ENCODE results near the gene APOA5. TPM values are rescaled to one million over a fixed set of nuclear protein-coding genes. Genes with fewer than 3 reads are reported as not detected.

APOA5 gene
- polyA plus RNA-seq, 4 donors = 0.22 to 0.43 TPM; not detected in 2

GRCh38 chr11:116794851-116795250 lies 3.2 kb upstream of the APOA5 start:
- no peaks in the 10 kb centered on the region for H3K9me3 ChIP-seq (ENCODE audit: control insufficient read depth in 2 of 2, insufficient read depth in 1 of 2, low read depth in 1 of 2, low read length in 1 of 2)
- DNase-seq = no peak
- no peak overlapping the region for H3K4me3 ChIP-seq (ENCODE audit: low read depth in 1 of 3, low read length in 3 of 3)
- H3K27me3 ChIP-seq (ENCODE audit: control insufficient read depth in 3 of 3, insufficient read depth in 3 of 3, low read length in 3 of 3) = no peaks in the 10 kb centered on the region
- no peak for FAIRE-seq
- no peak overlapping the region for H3K27ac ChIP-seq (ENCODE audit: low read depth in 1 of 3, low read length in 2 of 3)
- H3K36me3 ChIP-seq (ENCODE audit: control insufficient read depth in 3 of 3, insufficient read depth in 2 of 3, low read depth in 1 of 3, low read length in 3 of 3) = no peaks in the 10 kb centered on the region
- peaks cover 0 to 29% (median 4%) of the 10 kb centered on the region in 3 donors for H3K4me1 ChIP-seq (ENCODE audit: control insufficient read depth in 3 of 3, insufficient read depth in 2 of 3, low read depth in 1 of 3, low read length in 2 of 3)
- 86 to 90% (median 89%) methylated on average over 2 of the region's 2 CpGs for WGBS, 3 donors

- Histone ChIP-seq H3K9me3 (ENCODE audit: control insufficient read depth in 2 of 2, insufficient read depth in 1 of 2, low read depth in 1 of 2, low read length in 1 of 2) (no peaks in the 10 kb centered on the region), H3K27me3 (ENCODE audit: control insufficient read depth in 3 of 3, insufficient read depth in 3 of 3, low read length in 3 of 3) (no peaks in the 10 kb centered on the region), H3K36me3 (ENCODE audit: control insufficient read depth in 3 of 3, insufficient read depth in 2 of 3, low read depth in 1 of 3, low read length in 3 of 3) (no peaks in the 10 kb centered on the region), H3K4me3 (ENCODE audit: low read depth in 1 of 3, low read length in 3 of 3) (no peak overlapping the region), H3K4me1 (ENCODE audit: control insufficient read depth in 3 of 3, insufficient read depth in 2 of 3, low read depth in 1 of 3, low read length in 2 of 3) (peaks cover 0 to 32% (median 4%) of the 10 kb centered on the region in 3 donors), H3K27ac (ENCODE audit: low read depth in 1 of 3, low read length in 2 of 3) (no peak overlapping the region)
- FAIRE-seq (no peak), DNase-seq (no peak)
- 96 to 97% (median 96%) methylated on average over 1 of the region's 1 CpG for WGBS, 3 donors
These were observed 2.1 kb upstream of the APOA5 start for GRCh38 chr11:116793772-116794097.

- H3K27me3 ChIP-seq (ENCODE audit: control insufficient read depth in 3 of 3, insufficient read depth in 3 of 3, low read length in 3 of 3) = no peaks in the 10 kb centered on the region
- H3K9me3 ChIP-seq (ENCODE audit: control insufficient read depth in 2 of 2, insufficient read depth in 1 of 2, low read depth in 1 of 2, low read length in 1 of 2) = no peaks in the 10 kb centered on the region
- peaks cover 0 to 37% (median 4%) of the 10 kb centered on the region in 3 donors for H3K4me1 ChIP-seq (ENCODE audit: control insufficient read depth in 3 of 3, insufficient read depth in 2 of 3, low read depth in 1 of 3, low read length in 2 of 3)
- 63 to 80% (median 64%) methylated on average over 8 of the region's 8 CpGs for WGBS, 3 donors
- FAIRE-seq (no peak), DNase-seq (peak in 1 of 2 donors; percentile 65)
- no peak overlapping the region for H3K4me3 ChIP-seq (ENCODE audit: low read depth in 1 of 3, low read length in 3 of 3)
- H3K36me3 ChIP-seq (ENCODE audit: control insufficient read depth in 3 of 3, insufficient read depth in 2 of 3, low read depth in 1 of 3, low read length in 3 of 3) = no peaks in the 10 kb centered on the region
- H3K27ac ChIP-seq (ENCODE audit: low read depth in 1 of 3, low read length in 2 of 3) = no peak overlapping the region
These were observed 1.4 kb upstream of the APOA5 start for GRCh38 chr11:116792869-116793771.

- Histone ChIP-seq H3K27ac (ENCODE audit: low read depth in 1 of 3, low read length in 2 of 3) (no peak overlapping the region), H3K4me3 (ENCODE audit: low read depth in 1 of 3, low read length in 3 of 3) (no peak overlapping the region), H3K36me3 (ENCODE audit: control insufficient read depth in 3 of 3, insufficient read depth in 2 of 3, low read depth in 1 of 3, low read length in 3 of 3) (no peaks in the 10 kb centered on the region), H3K9me3 (ENCODE audit: control insufficient read depth in 2 of 2, insufficient read depth in 1 of 2, low read depth in 1 of 2, low read length in 1 of 2) (no peaks in the 10 kb centered on the region), H3K4me1 (ENCODE audit: control insufficient read depth in 3 of 3, insufficient read depth in 2 of 3, low read depth in 1 of 3, low read length in 2 of 3) (peaks cover 0 to 37% (median 4%) of the 10 kb centered on the region in 3 donors), H3K27me3 (ENCODE audit: control insufficient read depth in 3 of 3, insufficient read depth in 3 of 3, low read length in 3 of 3) (no peaks in the 10 kb centered on the region)
- no peak for DNase-seq
- FAIRE-seq = no peak
- WGBS, 3 donors = 62 to 76% (median 66%) methylated on average over 7 to 8 of the region's 8 CpGs
These were observed 627 bp upstream of the APOA5 start for GRCh38 chr11:116792144-116792868.

GRCh38 chr11:116791002-116791812 lies 472 bp downstream of the APOA5 start:
- H3K4me3 ChIP-seq (ENCODE audit: low read depth in 1 of 3, low read length in 3 of 3) = no peak overlapping the region
- WGBS, 3 donors = 28 to 29% (median 28%) methylated on average over 30 to 31 of the region's 31 CpGs
- H3K4me1 ChIP-seq (ENCODE audit: control insufficient read depth in 3 of 3, insufficient read depth in 2 of 3, low read depth in 1 of 3, low read length in 2 of 3) = peaks cover 6 to 45% (median 8%) of the 10 kb centered on the region in 3 donors
- H3K27me3 ChIP-seq (ENCODE audit: control insufficient read depth in 3 of 3, insufficient read depth in 3 of 3, low read length in 3 of 3) = no peaks in the 10 kb centered on the region
- FAIRE-seq = no peak
- no peaks in the 10 kb centered on the region for H3K9me3 ChIP-seq (ENCODE audit: control insufficient read depth in 2 of 2, insufficient read depth in 1 of 2, low read depth in 1 of 2, low read length in 1 of 2)
- peaks cover 0 to 3% (median 2%) of the 10 kb centered on the region in 3 donors for H3K36me3 ChIP-seq (ENCODE audit: control insufficient read depth in 3 of 3, insufficient read depth in 2 of 3, low read depth in 1 of 3, low read length in 3 of 3)
- DNase-seq = peak; percentile 71 to 87
- no peak overlapping the region for H3K27ac ChIP-seq (ENCODE audit: low read depth in 1 of 3, low read length in 2 of 3)

GRCh38 chr11:116790167-116791001 lies 1.3 kb downstream of the APOA5 start:
- H3K9me3 ChIP-seq (ENCODE audit: control insufficient read depth in 2 of 2, insufficient read depth in 1 of 2, low read depth in 1 of 2, low read length in 1 of 2) = no peaks in the 10 kb centered on the region
- DNase-seq (no peak), FAIRE-seq (no peak)
- H3K4me1 ChIP-seq (ENCODE audit: control insufficient read depth in 3 of 3, insufficient read depth in 2 of 3, low read depth in 1 of 3, low read length in 2 of 3) = peaks cover 6 to 45% (median 8%) of the 10 kb centered on the region in 3 donors
- H3K27ac ChIP-seq (ENCODE audit: low read depth in 1 of 3, low read length in 2 of 3) = no peak overlapping the region
- H3K36me3 ChIP-seq (ENCODE audit: control insufficient read depth in 3 of 3, insufficient read depth in 2 of 3, low read depth in 1 of 3, low read length in 3 of 3) = peaks cover 1 to 8% (median 7%) of the 10 kb centered on the region in 3 donors
- H3K27me3 ChIP-seq (ENCODE audit: control insufficient read depth in 3 of 3, insufficient read depth in 3 of 3, low read length in 3 of 3) = no peaks in the 10 kb centered on the region
- H3K4me3 ChIP-seq (ENCODE audit: low read depth in 1 of 3, low read length in 3 of 3) = no peak overlapping the region
- 87 to 93% (median 87%) methylated on average over 45 to 53 of the region's 53 CpGs for WGBS, 3 donors

GRCh38 chr11:116788975-116789374 lies 2.7 kb downstream of the APOA5 start:
- peaks cover 6 to 45% (median 8%) of the 10 kb centered on the region in 3 donors for H3K4me1 ChIP-seq (ENCODE audit: control insufficient read depth in 3 of 3, insufficient read depth in 2 of 3, low read depth in 1 of 3, low read length in 2 of 3)
- no peak for FAIRE-seq
- peak overlapping the region in 1 of 3 donors; percentile 87 for H3K4me3 ChIP-seq (ENCODE audit: low read depth in 1 of 3, low read length in 3 of 3)

More at GRCh38 chr11:116788975-116789374, 2.7 kb downstream of the APOA5 start:
- Histone ChIP-seq H3K27ac (ENCODE audit: low read depth in 1 of 3, low read length in 2 of 3) (no peak overlapping the region), H3K9me3 (ENCODE audit: control insufficient read depth in 2 of 2, insufficient read depth in 1 of 2, low read depth in 1 of 2, low read length in 1 of 2) (no peaks in the 10 kb centered on the region), H3K36me3 (ENCODE audit: control insufficient read depth in 3 of 3, insufficient read depth in 2 of 3, low read depth in 1 of 3, low read length in 3 of 3) (peaks cover 11 to 22% (median 14%) of the 10 kb centered on the region in 3 donors), H3K27me3 (ENCODE audit: control insufficient read depth in 3 of 3, insufficient read depth in 3 of 3, low read length in 3 of 3) (no peaks in the 10 kb centered on the region)
- DNase-seq = no peak
- WGBS, 3 donors = 80 to 88% (median 82%) methylated on average over 4 of the region's 4 CpGs

All from small intestine (tissue), 7 donors.